ENCODE results near the gene HTR1D. TPM values are rescaled to one million over a fixed set of nuclear protein-coding genes. Genes with fewer than 3 reads are reported as not detected.
"Not testable (repeated sequence)": the region's sequence is repeated elsewhere in the genome, so short reads cannot be mapped to it uniquely, and the experiment has no call there.

The HTR1D gene
- total RNA-seq, 2 experiments from 2014 or later = not detected

- H3K36me3 Mint-ChIP-seq (ENCODE audit: low read depth) = no peaks in the 10 kb centered on the region
- no peaks in the 10 kb centered on the region for H3K4me1 Mint-ChIP-seq
- H3K27ac Mint-ChIP-seq = no peak overlapping the region
- no peak for DNase-seq
- H3K27me3 Mint-ChIP-seq = peaks cover 7% of the 10 kb centered on the region
- POLR2A ChIA-PET = no interaction called here
- H3K4me3 Mint-ChIP-seq = no peak overlapping the region
- no peaks in the 10 kb centered on the region for H3K9me3 Mint-ChIP-seq
- CTCF ChIA-PET = interaction anchor here (0.6 kb wide), 1 partner anchor 20 kb away, joined by 3 read pairs; no protein-coding TSS in a partner anchor
Measured at GRCh38 chr1:23238565-23238964, 21.3 kb upstream of the HTR1D start.

- no peak for DNase-seq
- no peak overlapping the region for H3K4me3 Mint-ChIP-seq
- no peaks in the 10 kb centered on the region for H3K36me3 Mint-ChIP-seq (ENCODE audit: low read depth)
- peaks cover 12% of the 10 kb centered on the region for H3K27me3 Mint-ChIP-seq
- CTCF ChIA-PET = no interaction called here
- POLR2A ChIA-PET = no interaction called here
- no peaks in the 10 kb centered on the region for H3K9me3 Mint-ChIP-seq
- no peak overlapping the region for H3K27ac Mint-ChIP-seq
- no peaks in the 10 kb centered on the region for H3K4me1 Mint-ChIP-seq
Measured at GRCh38 chr1:23237508-23237907, 20.2 kb upstream of the HTR1D start.

- DNase-seq = no peak
- H3K4me3 Mint-ChIP-seq = no peak overlapping the region
- H3K27ac Mint-ChIP-seq = no peak overlapping the region
- H3K27me3 Mint-ChIP-seq = peaks cover 14% of the 10 kb centered on the region
- POLR2A ChIA-PET = no interaction called here
- no peaks in the 10 kb centered on the region for H3K9me3 Mint-ChIP-seq
- CTCF ChIA-PET = interaction anchor here (0.6 kb wide), 2 partner anchors 169 to 195 kb away, joined by 3 read pairs; no protein-coding TSS in a partner anchor
- H3K4me1 Mint-ChIP-seq = no peaks in the 10 kb centered on the region
- H3K36me3 Mint-ChIP-seq (ENCODE audit: low read depth) = no peaks in the 10 kb centered on the region
Measured at GRCh38 chr1:23227806-23228205, 10.5 kb upstream of the HTR1D start.

- CTCF ChIA-PET = no interaction called here
- POLR2A ChIA-PET = no interaction called here
- Mint-ChIP-seq H3K9me3 (no peaks in the 10 kb centered on the region), H3K4me1 (no peaks in the 10 kb centered on the region), H3K27ac (no peak overlapping the region), H3K4me3 (no peak overlapping the region), H3K36me3 (ENCODE audit: low read depth) (no peaks in the 10 kb centered on the region), H3K27me3 (peaks cover 29% of the 10 kb centered on the region)
- DNase-seq = no peak
Measured at GRCh38 chr1:23224739-23225648, 7.7 kb upstream of the HTR1D start.

- H3K4me3 Mint-ChIP-seq; H3K27ac Mint-ChIP-seq; DNase-seq; H3K4me1 Mint-ChIP-seq; H3K36me3 Mint-ChIP-seq (ENCODE audit: low read depth); H3K9me3 Mint-ChIP-seq; POLR2A ChIA-PET: not testable (repeated sequence)
- CTCF ChIA-PET = interaction anchor here (1.3 kb wide), 1 partner anchor 10 kb away, joined by 3 read pairs; no protein-coding TSS in a partner anchor
- peaks cover 35% of the 10 kb centered on the region for H3K27me3 Mint-ChIP-seq
Measured at GRCh38 chr1:23223963-23224362, 6.7 kb upstream of the HTR1D start.

GRCh38 chr1:23223490-23223951, 6.2 kb upstream of the HTR1D start:
- POLR2A ChIA-PET; H3K9me3 Mint-ChIP-seq; DNase-seq; H3K4me1 Mint-ChIP-seq; H3K27ac Mint-ChIP-seq; H3K36me3 Mint-ChIP-seq (ENCODE audit: low read depth); H3K4me3 Mint-ChIP-seq: not testable (repeated sequence)
- H3K27me3 Mint-ChIP-seq = peaks cover 40% of the 10 kb centered on the region
- CTCF ChIA-PET = interaction anchor here (0.7 to 1.3 kb wide), 2 partner anchors 9 to 26 kb away, joined by 3 read pairs; no protein-coding TSS in a partner anchor

- Mint-ChIP-seq H3K36me3 (ENCODE audit: low read depth) (no peaks in the 10 kb centered on the region), H3K4me1 (peaks cover 2% of the 10 kb centered on the region), H3K4me3 (no peak overlapping the region), H3K27me3 (peaks cover 44% of the 10 kb centered on the region), H3K9me3 (no peaks in the 10 kb centered on the region), H3K27ac (no peak overlapping the region)
- no peak for DNase-seq
- ChIA-PET CTCF (interaction anchor here (0.5 to 1.3 kb wide), 4 partner anchors 8 to 389 kb away, joined by 3 to 6 read pairs (median 4); no protein-coding TSS in a partner anchor), POLR2A (no interaction called here)
Measured at GRCh38 chr1:23222742-23223141, 5.4 kb upstream of the HTR1D start.

- ChIA-PET CTCF (interaction anchor here (0.5 to 1.3 kb wide), 3 partner anchors 8 to 388 kb away, joined by 3 to 6 read pairs (median 6); no protein-coding TSS in a partner anchor), POLR2A (no interaction called here)
- H3K27me3 Mint-ChIP-seq = peaks cover 46% of the 10 kb centered on the region
- no peak overlapping the region for H3K4me3 Mint-ChIP-seq
- no peaks in the 10 kb centered on the region for H3K36me3 Mint-ChIP-seq (ENCODE audit: low read depth)
- no peaks in the 10 kb centered on the region for H3K9me3 Mint-ChIP-seq
- H3K4me1 Mint-ChIP-seq = peaks cover 3% of the 10 kb centered on the region
- DNase-seq = no peak
- H3K27ac Mint-ChIP-seq = no peak overlapping the region
Measured at GRCh38 chr1:23222331-23222730, 5.0 kb upstream of the HTR1D start.

- peaks cover 3% of the 10 kb centered on the region for H3K4me1 Mint-ChIP-seq
- ChIA-PET POLR2A (no interaction called here), CTCF (interaction anchor here (1.2 kb wide), 1 partner anchor 26 kb away, joined by 3 read pairs; no protein-coding TSS in a partner anchor)
- no peak overlapping the region for H3K4me3 Mint-ChIP-seq
- no peaks in the 10 kb centered on the region for H3K36me3 Mint-ChIP-seq (ENCODE audit: low read depth)
- DNase-seq = no peak
- H3K9me3 Mint-ChIP-seq = no peaks in the 10 kb centered on the region
- no peak overlapping the region for H3K27ac Mint-ChIP-seq
- peaks cover 51% of the 10 kb centered on the region for H3K27me3 Mint-ChIP-seq
Measured at GRCh38 chr1:23221107-23221506, 3.8 kb upstream of the HTR1D start.

- H3K9me3 Mint-ChIP-seq = no peaks in the 10 kb centered on the region
- peaks cover 63% of the 10 kb centered on the region for H3K27me3 Mint-ChIP-seq
- no peak for DNase-seq
- H3K36me3 Mint-ChIP-seq (ENCODE audit: low read depth) = no peaks in the 10 kb centered on the region
- ChIA-PET CTCF (interaction anchor here (1.0 to 1.4 kb wide), 3 partner anchors 25 to 124 kb away, joined by 3 to 5 read pairs (median 3); no protein-coding TSS in a partner anchor), POLR2A (no interaction called here)
- no peak overlapping the region for H3K4me3 Mint-ChIP-seq
- H3K4me1 Mint-ChIP-seq = peaks cover 3% of the 10 kb centered on the region
- H3K27ac Mint-ChIP-seq = no peak overlapping the region
Measured at GRCh38 chr1:23216771-23217420, 406 bp downstream of the HTR1D start.

GRCh38 chr1:23215751-23216449, 1.4 kb downstream of the HTR1D start:
- Mint-ChIP-seq H3K27me3 (peaks cover 64% of the 10 kb centered on the region), H3K4me3 (peak overlapping the region; percentile 2)
- POLR2A ChIA-PET = no interaction called here

GRCh38 chr1:23215291-23215690, 2.0 kb downstream of the HTR1D start:
- ChIA-PET CTCF (interaction anchor here (1.3 kb wide), 1 partner anchor 31 kb away, joined by 5 read pairs; no protein-coding TSS in a partner anchor), POLR2A (no interaction called here)
- Mint-ChIP-seq H3K36me3 (ENCODE audit: low read depth) (no peaks in the 10 kb centered on the region), H3K9me3 (no peaks in the 10 kb centered on the region), H3K27me3 (peaks cover 62% of the 10 kb centered on the region), H3K4me1 (peaks cover 3% of the 10 kb centered on the region), H3K27ac (no peak overlapping the region), H3K4me3 (no peak overlapping the region)
- DNase-seq = no peak

More at GRCh38 chr1:23215751-23216449, 1.4 kb downstream of the HTR1D start:
- peaks cover 3% of the 10 kb centered on the region for H3K4me1 Mint-ChIP-seq
- no peak for DNase-seq
- H3K9me3 Mint-ChIP-seq = no peaks in the 10 kb centered on the region
- no peaks in the 10 kb centered on the region for H3K36me3 Mint-ChIP-seq (ENCODE audit: low read depth)
- CTCF ChIA-PET = interaction anchor here (1.3 to 1.4 kb wide), 2 partner anchors 31 to 123 kb away, joined by 3 to 5 read pairs; no protein-coding TSS in a partner anchor
- no peak overlapping the region for H3K27ac Mint-ChIP-seq
